Pancreas (tissue), 10 donors: ENCODE measurements around the gene MTX3. TPM values are rescaled to one million over a fixed set of nuclear protein-coding genes. Genes with fewer than 3 reads are reported as not detected.

Experiments used
- ATAC-seq, 4 donors: fragments of 200-7000 bp; cut with Tn5 transposase; one replicate each; pipeline versions ENCODE4 v1.8.0 to v1.9.1; 2020; ENCODE audit warnings: mild to moderate bottlenecking in 4 of 4, moderate library complexity in 4 of 4
- DNase-seq, 6 donors: peaks; one replicate each; pipeline ENCODE4 v3.0.0-alpha.2; 2020
- FAIRE-seq: peaks from 2 replicates; lab custom pipeline; 2012; peaks lifted over from hg19 to GRCh38; lab: Jason Lieb, UNC
- H3K27ac ChIP-seq, 4 donors: fragments of 200-600 bp; sonication (generic); 1 replicate in 3 of 4; 2 replicates in 1 of 4; pipeline versions ENCODE4 v1.5.0 to v1.8.0; 2020
- H3K27me3 ChIP-seq, 4 donors: fragments of 200-600 bp; one replicate each; pipeline ENCODE4 v1.8.0; 2021
- H3K36me3 ChIP-seq, 3 donors: fragments of 200-600 bp; sonication (generic) in 1 of 3; one replicate each; pipeline versions ENCODE4 v1.5.0 to v1.8.0; 2020 to 2021
- H3K4me1 ChIP-seq, 3 donors: fragments of 200-600 bp; one replicate each; pipeline ENCODE4 v1.8.0; 2021
- H3K4me3 ChIP-seq, 4 donors: fragments of 200-600 bp; sonication (generic) in 2 of 4; one replicate each; pipeline versions ENCODE4 v1.5.0 to v1.8.0; 2020 to 2021
- H3K9me3 ChIP-seq, 4 donors: fragments of 200-600 bp; one replicate each; pipeline ENCODE4 v1.8.0; 2021
- CTCF ChIP-seq, 4 donors: fragments of 200-600 bp; sonication (generic) in 3 of 4; IDR thresholded peaks; one replicate each; pipeline versions ENCODE4 v1.5.0 to v1.8.0; 2021; ENCODE audit warnings: antibody characterized with exemption in 4 of 4
- WGBS, 2 donors: extraction: QIAGEN DNeasy Blood & Tissue Kit; methylation state at CpG; one replicate each; pipeline ENCODE4 v1.1.7; 2013; 5-methylcytosine and 5-hydroxymethylcytosine counted together
- intact Hi-C, 3 donors: fragments of 100-400 bp; cut with DNase I; formaldehyde crosslinking; loops; one replicate each; pipeline versions ENCODE4 v1.11.1 to v1.14.2; 2022
- polyA plus RNA-seq, 2 donors: library from polyadenylated mRNA; stranded (reverse); fragments of 200-250 nt; gene quantifications; one replicate each; pipeline ENCODE4 v1.2.3, GENCODE V29; 2013
- total RNA-seq, 6 donors: library from RNA; stranded (reverse); fragmentation: NEBNext Ultra II Directional in 4 of 6; extraction: Animal tissue kit (Norgen Biotek cat#: 25700) in 4 of 6; gene quantifications; one replicate each; pipeline versions ENCODE4 v1.2.1 to v1.2.4, GENCODE V29; 2021 to 2023
- donor health status: healthy with polysubstance abuse.
- donor health status: DM: no; HTN: no; CAD: no; lungs with moderate emphysema.
- donor health status: DM: no; HTN: no; CAD: no.
- donor health status: control.
- donor health status: control.
- donor health status: Bipolar disorder and iron deficiency.
- donor health status: DM: yes; HTN: yes; CAD: no.
- donor health status: DM: no; HTN: no; CAD: no.
- donor health status: DM: no; HTN: no; CAD: no.
- donor health status: DM: yes; HTN: yes; CAD: no.

MTX3 gene
- total and polyA plus RNA-seq, 8 donors: 2.8 to 8.9 (median 6.3) TPM

- Histone ChIP-seq H3K27me3 (no peaks in the 10 kb centered on the region), H3K36me3 (no peaks in the 10 kb centered on the region), H3K27ac (no peak overlapping the region), H3K4me1 (no peaks in the 10 kb centered on the region), H3K4me3 (no peak overlapping the region), H3K9me3 (no peaks in the 10 kb centered on the region)
- FAIRE-seq (no peak), DNase-seq (no peak), ATAC-seq (no peak)
- TF ChIP-seq CTCF (IDR thresholded peaks at IDR 0.05): no peak
- intact Hi-C loops: no loop called here
Observed at GRCh38 chr5:80026841-80027240, 35.8 kb upstream of the MTX3 start.

DNA sequence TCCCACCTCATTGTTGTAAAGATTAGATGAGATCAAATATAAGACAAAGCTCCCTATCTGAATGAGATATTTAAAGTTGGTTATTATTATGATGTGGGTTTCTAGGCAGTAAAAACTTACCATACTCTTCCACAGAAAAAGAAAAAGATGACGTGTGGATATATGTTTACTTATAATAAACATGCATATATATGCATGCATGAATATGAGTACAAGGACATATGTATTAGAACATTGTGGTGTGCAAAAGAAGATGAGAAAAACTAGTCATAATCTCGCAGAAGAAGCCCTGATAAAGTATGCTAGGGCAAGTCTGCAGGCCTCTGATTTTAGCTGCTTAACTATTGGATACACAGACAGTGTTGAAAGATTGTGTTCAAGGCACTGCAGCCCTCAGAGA is 34.0 kb upstream of the MTX3 start:
- no peak for ATAC-seq
- no peak for DNase-seq
- Histone ChIP-seq H3K4me1 (no peaks in the 10 kb centered on the region), H3K4me3 (no peak overlapping the region), H3K27me3 (no peaks in the 10 kb centered on the region), H3K27ac (no peak overlapping the region), H3K9me3 (no peaks in the 10 kb centered on the region), H3K36me3 (no peaks in the 10 kb centered on the region)
- WGBS, 2 donors: 63 to 71% methylated on average over 2 of the region's 2 CpGs
- FAIRE-seq: no peak
- intact Hi-C loops: no loop called here
- TF ChIP-seq CTCF (IDR thresholded peaks at IDR 0.05): no peak

DNA sequence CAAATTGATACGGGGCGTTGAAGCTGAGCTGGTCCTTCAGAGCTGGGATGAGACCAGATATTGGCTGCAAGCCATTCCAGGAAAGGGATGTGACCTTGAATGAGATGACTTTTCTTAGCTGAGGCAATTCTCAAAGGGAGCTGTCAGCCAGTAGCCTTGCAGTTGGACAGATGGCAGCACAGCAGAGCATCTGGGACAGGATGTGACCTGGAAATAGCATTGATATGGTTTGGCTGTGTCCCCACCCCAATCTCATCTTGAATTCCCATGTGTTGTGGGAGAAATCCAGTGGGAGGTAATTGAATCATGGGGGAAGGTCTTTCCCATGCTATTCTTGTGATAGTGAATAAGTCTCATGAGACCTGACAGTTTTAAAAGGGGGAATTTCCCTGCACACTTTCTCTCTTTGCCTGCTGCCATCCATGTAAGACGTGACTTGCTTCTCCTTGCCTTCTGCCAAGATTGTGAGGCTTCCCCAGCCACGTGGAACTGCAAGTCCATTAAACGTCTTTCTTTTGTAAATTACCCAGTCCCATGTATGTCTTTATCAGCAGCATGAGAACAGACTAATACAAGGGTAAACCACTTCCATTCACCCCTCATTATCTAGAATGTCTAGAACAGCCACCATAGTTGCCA is 19.8 kb upstream of the MTX3 start:
- Histone ChIP-seq H3K4me1 (no peaks in the 10 kb centered on the region), H3K9me3 (no peaks in the 10 kb centered on the region), H3K27me3 (no peaks in the 10 kb centered on the region), H3K36me3 (no peaks in the 10 kb centered on the region), H3K27ac (no peak overlapping the region), H3K4me3 (no peak overlapping the region)
- DNase-seq (no peak), FAIRE-seq (no peak), ATAC-seq (no peak)
- 69 to 70% methylated on average over 5 of the region's 5 CpGs for WGBS, 2 donors
- no peak for TF ChIP-seq CTCF (IDR thresholded peaks at IDR 0.05)
- intact Hi-C loops: no loop called here

- Histone ChIP-seq H3K36me3 (no peaks in the 10 kb centered on the region), H3K27ac (no peak overlapping the region), H3K4me3 (no peak overlapping the region), H3K9me3 (no peaks in the 10 kb centered on the region), H3K27me3 (no peaks in the 10 kb centered on the region), H3K4me1 (no peaks in the 10 kb centered on the region)
- no peak for DNase-seq
- 67 to 68% methylated on average over 4 of the region's 4 CpGs for WGBS, 2 donors
- FAIRE-seq: no peak
- intact Hi-C loops: no loop called here
- no peak for ATAC-seq
- no peak for TF ChIP-seq CTCF (IDR thresholded peaks at IDR 0.05)
Observed at GRCh38 chr5:80008995-80009765, 18.1 kb upstream of the MTX3 start.

GRCh38 chr5:80002677-80003076 is 11.6 kb upstream of the MTX3 start:
- H3K36me3 ChIP-seq: no peaks in the 10 kb centered on the region
- intact Hi-C loops: no loop called here
- ATAC-seq (no peak), FAIRE-seq (no peak), DNase-seq (no peak)
- H3K27me3 ChIP-seq: no peaks in the 10 kb centered on the region
- no peak for TF ChIP-seq CTCF (IDR thresholded peaks at IDR 0.05)
- no peaks in the 10 kb centered on the region for H3K4me1 ChIP-seq
- H3K27ac ChIP-seq: no peak overlapping the region
- 98 to 100% methylated on average over 1 of the region's 1 CpG for WGBS, 2 donors
- H3K9me3 ChIP-seq: no peaks in the 10 kb centered on the region
- no peak overlapping the region for H3K4me3 ChIP-seq
